ENCODE results near the gene WNT8A.

The WNT8A gene

GRCh38 chr5:138082033-138082432 lies 1.8 kb upstream of the WNT8A start:
- peak; percentile 15 for DNase-seq (ENCODE audit: low read depth)
- no peak overlapping the region for H3K4me3 ChIP-seq (ENCODE audit: low read depth, low read length)

GRCh38 chr5:138091685-138092084 lies 7.9 kb downstream of the WNT8A start:
- DNase-seq (ENCODE audit: low read depth): no peak
- TF ChIP-seq MYC (IDR thresholded peaks at IDR 0.05; ENCODE audit: low read depth, low read length): no peak
- no peak for TF ChIP-seq CTCF (IDR thresholded peaks at IDR 0.05; ENCODE audit: low read depth, low read length)
- TF ChIP-seq POLR2A (IDR thresholded peaks at IDR 0.05; ENCODE audit: extremely low read depth, insufficient read length): no peak
- no peak for TF ChIP-seq MAX (IDR thresholded peaks at IDR 0.05; ENCODE audit: low read depth, low read length)

More at GRCh38 chr5:138082033-138082432, 1.8 kb upstream of the WNT8A start:
- TF ChIP-seq MAX (IDR thresholded peaks at IDR 0.05; ENCODE audit: low read depth, low read length): no peak
- TF ChIP-seq POLR2A (IDR thresholded peaks at IDR 0.05; ENCODE audit: extremely low read depth, insufficient read length): no peak
- no peak for TF ChIP-seq CTCF (IDR thresholded peaks at IDR 0.05; ENCODE audit: low read depth, low read length)
- no peak for TF ChIP-seq MYC (IDR thresholded peaks at IDR 0.05; ENCODE audit: low read depth, low read length)

GRCh38 chr5:138092301-138092700 lies 8.5 kb downstream of the WNT8A start:
- H3K4me3 ChIP-seq (ENCODE audit: low read depth, low read length): no peak overlapping the region
- no peak for DNase-seq (ENCODE audit: low read depth)
- TF ChIP-seq MYC (IDR thresholded peaks at IDR 0.05; ENCODE audit: low read depth, low read length): no peak
- TF ChIP-seq POLR2A (IDR thresholded peaks at IDR 0.05; ENCODE audit: extremely low read depth, insufficient read length): no peak
- TF ChIP-seq MAX (IDR thresholded peaks at IDR 0.05; ENCODE audit: low read depth, low read length): no peak
- TF ChIP-seq CTCF (IDR thresholded peaks at IDR 0.05; ENCODE audit: low read depth, low read length): no peak

More at GRCh38 chr5:138091685-138092084, 7.9 kb downstream of the WNT8A start:
- H3K4me3 ChIP-seq (ENCODE audit: low read depth, low read length): no peak overlapping the region

GRCh38 chr5:138093036-138093435 lies 9.2 kb downstream of the WNT8A start:
- TF ChIP-seq MYC (IDR thresholded peaks at IDR 0.05; ENCODE audit: low read depth, low read length) (no peak), POLR2A (IDR thresholded peaks at IDR 0.05; ENCODE audit: extremely low read depth, insufficient read length) (no peak), MAX (IDR thresholded peaks at IDR 0.05; ENCODE audit: low read depth, low read length) (no peak), CTCF (IDR thresholded peaks at IDR 0.05; ENCODE audit: low read depth, low read length) (no peak)
- H3K4me3 ChIP-seq (ENCODE audit: low read depth, low read length): no peak overlapping the region
- no peak for DNase-seq (ENCODE audit: low read depth)

- TF ChIP-seq CTCF (IDR thresholded peaks at IDR 0.05; ENCODE audit: low read depth, low read length): no peak
- TF ChIP-seq MAX (IDR thresholded peaks at IDR 0.05; ENCODE audit: low read depth, low read length): no peak
- TF ChIP-seq MYC (IDR thresholded peaks at IDR 0.05; ENCODE audit: low read depth, low read length): no peak
- no peak for TF ChIP-seq POLR2A (IDR thresholded peaks at IDR 0.05; ENCODE audit: extremely low read depth, insufficient read length)
- H3K4me3 ChIP-seq (ENCODE audit: low read depth, low read length): no peak overlapping the region
- DNase-seq (ENCODE audit: low read depth): no peak
Measured at GRCh38 chr5:138095100-138095907, 11.5 kb downstream of the WNT8A start.
